Measurements from ENCODE around the gene DCC. TPM values are rescaled to one million over a fixed set of nuclear protein-coding genes. Genes with fewer than 3 reads are reported as not detected.

DCC gene
- total RNA-seq, 1 experiment from 2014 or later: 0.39 TPM

DNA sequence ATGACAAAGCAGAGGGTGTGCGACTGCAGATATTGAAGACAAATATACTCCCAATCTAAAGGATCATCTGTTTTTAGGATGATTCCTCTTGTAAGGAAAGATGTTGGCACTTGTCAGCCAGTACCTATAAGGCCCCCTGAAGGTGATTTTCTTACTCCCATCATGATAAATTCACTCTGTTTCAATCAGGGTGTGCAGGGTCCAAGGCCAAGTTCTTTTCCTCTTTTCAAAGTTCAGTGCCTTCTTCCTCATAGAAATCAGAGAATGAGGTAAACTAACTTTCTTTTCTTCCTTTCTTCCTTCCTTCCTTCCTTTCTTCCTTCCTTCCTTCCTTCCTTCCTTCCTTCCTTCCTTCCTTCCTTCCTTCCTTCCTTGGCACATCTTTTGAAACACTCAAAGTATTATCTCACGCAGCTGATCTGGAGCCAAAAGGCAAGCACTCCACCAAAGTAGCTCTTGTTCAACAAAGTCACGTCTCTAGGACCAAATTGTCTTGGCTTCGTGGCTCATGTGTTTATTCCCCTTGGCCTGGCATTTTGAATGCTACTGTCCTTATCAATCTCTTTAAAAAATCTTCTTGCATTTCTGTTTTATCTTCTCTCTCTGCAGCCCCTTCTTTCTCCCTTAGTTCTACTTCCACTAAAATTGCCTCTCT lies 87.7 kb downstream of the DCC start:
- POLR2A ChIA-PET: no interaction called here
- H3K9me3 ChIP-seq: no peaks in the 10 kb centered on the region
- TF ChIP-seq, protein P1, sequence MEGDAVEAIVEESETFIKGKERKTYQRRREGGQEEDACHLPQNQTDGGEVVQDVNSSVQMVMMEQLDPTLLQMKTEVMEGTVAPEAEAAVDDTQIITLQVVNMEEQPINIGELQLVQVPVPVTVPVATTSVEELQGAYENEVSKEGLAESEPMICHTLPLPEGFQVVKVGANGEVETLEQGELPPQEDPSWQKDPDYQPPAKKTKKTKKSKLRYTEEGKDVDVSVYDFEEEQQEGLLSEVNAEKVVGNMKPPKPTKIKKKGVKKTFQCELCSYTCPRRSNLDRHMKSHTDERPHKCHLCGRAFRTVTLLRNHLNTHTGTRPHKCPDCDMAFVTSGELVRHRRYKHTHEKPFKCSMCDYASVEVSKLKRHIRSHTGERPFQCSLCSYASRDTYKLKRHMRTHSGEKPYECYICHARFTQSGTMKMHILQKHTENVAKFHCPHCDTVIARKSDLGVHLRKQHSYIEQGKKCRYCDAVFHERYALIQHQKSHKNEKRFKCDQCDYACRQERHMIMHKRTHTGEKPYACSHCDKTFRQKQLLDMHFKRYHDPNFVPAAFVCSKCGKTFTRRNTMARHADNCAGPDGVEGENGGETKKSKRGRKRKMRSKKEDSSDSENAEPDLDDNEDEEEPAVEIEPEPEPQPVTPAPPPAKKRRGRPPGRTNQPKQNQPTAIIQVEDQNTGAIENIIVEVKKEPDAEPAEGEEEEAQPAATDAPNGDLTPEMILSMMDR (IDR thresholded peaks at IDR 0.05; ENCODE audit: insufficient read depth in 1 of 2, low read depth in 1 of 2, low read length in 1 of 2, severe bottlenecking in 1 of 2, unreplicated experiment in 1 of 2): no peak
- Mint-ChIP-seq H3K4me3 (ENCODE audit: unreplicated experiment) (no peak overlapping the region), H3K36me3 (ENCODE audit: insufficient read depth, unreplicated experiment) (no peaks in the 10 kb centered on the region), H3K27ac (ENCODE audit: unreplicated experiment) (no peak overlapping the region), H3K27me3 (ENCODE audit: insufficient read depth, unreplicated experiment) (peaks cover 16% of the 10 kb centered on the region), H3K9me3 (ENCODE audit: unreplicated experiment) (no peaks in the 10 kb centered on the region), H3K4me1 (ENCODE audit: low read depth, unreplicated experiment) (no peaks in the 10 kb centered on the region)
- no peaks in the 10 kb centered on the region for H3K36me3 ChIP-seq (ENCODE audit: control insufficient read depth, insufficient read depth, low read length)
- H3K27me3 ChIP-seq (replicated peaks; ENCODE audit: control insufficient read depth, insufficient read depth, low read length): no peaks in the 10 kb centered on the region
- no TSS peak for BruUV-seq (replicated peaks)
- no peak overlapping the region for H3K4me3 ChIP-seq (ENCODE audit: low read depth, low read length)
- DNase-seq: no peak
- CTCF ChIA-PET: no interaction called here
- H3K4me1 ChIP-seq: no peaks in the 10 kb centered on the region
- intact Hi-C loops (cut with micrococcal nuclease; ENCODE audit: unreplicated experiment): loop anchor here (10.0 kb wide), 1 partner anchor 247 kb away; no protein-coding TSS in a partner anchor

DNA sequence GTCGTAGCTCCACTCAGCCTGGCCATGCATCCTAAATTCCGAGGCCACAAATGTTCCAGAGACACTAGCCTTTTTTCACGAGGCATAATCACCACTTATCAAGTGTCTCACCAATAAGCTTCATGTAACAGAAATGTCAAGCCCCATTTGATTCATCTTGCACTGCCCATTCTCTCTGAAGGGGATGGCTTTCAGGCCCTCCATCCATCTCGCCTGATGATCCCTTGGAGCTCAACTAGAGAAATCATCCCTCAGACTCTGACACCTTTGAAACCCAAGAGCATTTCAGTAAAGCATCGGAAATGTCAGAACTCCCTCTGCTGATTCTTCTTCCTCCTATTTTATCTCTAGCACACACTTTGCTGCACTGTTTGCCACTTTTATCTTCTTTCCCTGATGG lies 91.7 kb downstream of the DCC start:
- ChIA-PET POLR2A (no interaction called here), CTCF (no interaction called here)
- TF ChIP-seq, protein P1 (IDR thresholded peaks at IDR 0.05; ENCODE audit: insufficient read depth in 1 of 2, low read depth in 1 of 2, low read length in 1 of 2, severe bottlenecking in 1 of 2, unreplicated experiment in 1 of 2): no peak
- Histone ChIP-seq H3K4me3 (ENCODE audit: low read depth, low read length) (no peak overlapping the region), H3K27me3 (replicated peaks; ENCODE audit: control insufficient read depth, insufficient read depth, low read length) (no peaks in the 10 kb centered on the region), H3K9me3 (no peaks in the 10 kb centered on the region), H3K36me3 (ENCODE audit: control insufficient read depth, insufficient read depth, low read length) (no peaks in the 10 kb centered on the region), H3K4me1 (no peaks in the 10 kb centered on the region)
- H3K4me1 Mint-ChIP-seq (ENCODE audit: low read depth, unreplicated experiment): no peaks in the 10 kb centered on the region
- intact Hi-C loops (cut with micrococcal nuclease; ENCODE audit: unreplicated experiment): no loop called here
- H3K36me3 Mint-ChIP-seq (ENCODE audit: insufficient read depth, unreplicated experiment): no peaks in the 10 kb centered on the region
- H3K9me3 Mint-ChIP-seq (ENCODE audit: unreplicated experiment): no peaks in the 10 kb centered on the region
- H3K4me3 Mint-ChIP-seq (ENCODE audit: unreplicated experiment): no peak overlapping the region
- no peak for DNase-seq
- no peak overlapping the region for H3K27ac Mint-ChIP-seq (ENCODE audit: unreplicated experiment)
- BruUV-seq (replicated peaks): no TSS peak
- peaks cover 29% of the 10 kb centered on the region for H3K27me3 Mint-ChIP-seq (ENCODE audit: insufficient read depth, unreplicated experiment)

DNA sequence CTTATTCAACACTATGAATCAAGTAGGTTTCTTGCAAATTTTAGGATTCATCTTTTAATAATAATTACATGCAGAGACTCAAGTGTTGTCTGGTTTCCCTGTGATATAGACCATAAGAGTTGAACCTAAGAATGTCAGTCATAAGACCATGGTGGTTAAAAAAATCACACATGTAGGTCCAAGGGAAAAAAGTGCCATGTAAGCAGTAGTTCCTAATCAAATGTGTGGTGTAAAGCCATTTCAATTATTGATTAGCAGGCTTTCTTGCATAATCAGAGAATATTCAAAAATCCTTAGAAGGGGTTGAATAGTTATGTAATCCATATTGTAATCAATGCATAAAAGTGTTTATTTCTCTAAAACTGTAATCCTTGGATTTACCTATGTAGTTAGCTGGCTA lies 93.8 kb downstream of the DCC start:
- Histone ChIP-seq H3K9me3 (no peaks in the 10 kb centered on the region), H3K36me3 (ENCODE audit: control insufficient read depth, insufficient read depth, low read length) (no peaks in the 10 kb centered on the region), H3K27me3 (replicated peaks; ENCODE audit: control insufficient read depth, insufficient read depth, low read length) (no peaks in the 10 kb centered on the region), H3K4me1 (no peaks in the 10 kb centered on the region), H3K4me3 (ENCODE audit: low read depth, low read length) (no peak overlapping the region)
- Mint-ChIP-seq H3K27ac (ENCODE audit: unreplicated experiment) (no peak overlapping the region), H3K36me3 (ENCODE audit: insufficient read depth, unreplicated experiment) (no peaks in the 10 kb centered on the region), H3K4me1 (ENCODE audit: low read depth, unreplicated experiment) (no peaks in the 10 kb centered on the region), H3K4me3 (ENCODE audit: unreplicated experiment) (no peak overlapping the region), H3K27me3 (ENCODE audit: insufficient read depth, unreplicated experiment) (peaks cover 25% of the 10 kb centered on the region), H3K9me3 (ENCODE audit: unreplicated experiment) (no peaks in the 10 kb centered on the region)
- no peak for DNase-seq
- BruUV-seq (replicated peaks): no TSS peak
- ChIA-PET CTCF (no interaction called here), POLR2A (no interaction called here)
- intact Hi-C loops (cut with micrococcal nuclease; ENCODE audit: unreplicated experiment): no loop called here
- TF ChIP-seq, protein P1 (IDR thresholded peaks at IDR 0.05; ENCODE audit: insufficient read depth in 1 of 2, low read depth in 1 of 2, low read length in 1 of 2, severe bottlenecking in 1 of 2, unreplicated experiment in 1 of 2): no peak

Data from Caco-2 (cell line).